ENCODE results near the gene FAM163B. TPM values are rescaled to one million over a fixed set of nuclear protein-coding genes. Genes with fewer than 3 reads are reported as not detected.

Gene FAM163B
- total RNA-seq, 3 donors from 2014 or later (not counting 1 experiment from before 2014, with no cell fraction given), result not detected

- Mint-ChIP-seq H3K36me3 (no peaks in the 10 kb centered on the region), H3K4me3 (no peak overlapping the region), H3K27ac (no peak overlapping the region), H3K4me1 (peaks cover 0 to 5% of the 10 kb centered on the region in 2 donors), H3K27me3 (ENCODE audit: low read depth in 2 of 2) (peaks cover 33 to 39% of the 10 kb centered on the region in 2 donors), H3K9me3 (no peaks in the 10 kb centered on the region)
- peaks cover 6% of the 10 kb centered on the region for H3K4me1 ChIP-seq (ENCODE audit: control insufficient read depth, insufficient read depth, low read length)
- no peaks in the 10 kb centered on the region for H3K36me3 ChIP-seq (ENCODE audit: control insufficient read depth, insufficient read depth, low read length)
- no peaks in the 10 kb centered on the region for H3K9me3 ChIP-seq (ENCODE audit: control insufficient read depth, insufficient read depth, low read length)
- DNase-seq, result no peak
- intact Hi-C loops (cut with micrococcal nuclease), result no loop called here
- no peak for ATAC-seq
- no peak for TF ChIP-seq CTCF (IDR thresholded peaks at IDR 0.05)
- H3K4me3 ChIP-seq (ENCODE audit: low read length), result no peak overlapping the region
- no peak overlapping the region for H3K27ac ChIP-seq (ENCODE audit: low read length)
- WGBS (ENCODE audit: insufficient coverage), result 90% methylated on average over 2 of the region's 3 CpGs
- H3K27me3 ChIP-seq (ENCODE audit: control insufficient read depth, insufficient read depth, low read length), result peaks cover 13% of the 10 kb centered on the region
Measured at GRCh38 chr9:133583111-133583510, 26.1 kb downstream of the FAM163B start.

- Histone ChIP-seq H3K27me3 (ENCODE audit: control insufficient read depth, insufficient read depth, low read length) (peaks cover 13% of the 10 kb centered on the region), H3K4me1 (ENCODE audit: control insufficient read depth, insufficient read depth, low read length) (peaks cover 6% of the 10 kb centered on the region), H3K36me3 (ENCODE audit: control insufficient read depth, insufficient read depth, low read length) (no peaks in the 10 kb centered on the region), H3K27ac (ENCODE audit: low read length) (no peak overlapping the region), H3K4me3 (ENCODE audit: low read length) (no peak overlapping the region), H3K9me3 (ENCODE audit: control insufficient read depth, insufficient read depth, low read length) (no peaks in the 10 kb centered on the region)
- ATAC-seq (no peak), DNase-seq (no peak)
- intact Hi-C loops (cut with micrococcal nuclease), result no loop called here
- WGBS (ENCODE audit: insufficient coverage), result 80% methylated on average over 14 of the region's 14 CpGs
- peaks cover 37 to 43% of the 10 kb centered on the region in 2 donors for H3K27me3 Mint-ChIP-seq (ENCODE audit: low read depth in 2 of 2)
- H3K36me3 Mint-ChIP-seq, result no peaks in the 10 kb centered on the region
- no peak overlapping the region for H3K4me3 Mint-ChIP-seq
- H3K9me3 Mint-ChIP-seq, result no peaks in the 10 kb centered on the region
- no peak for TF ChIP-seq CTCF (IDR thresholded peaks at IDR 0.05)
- no peak overlapping the region for H3K27ac Mint-ChIP-seq
- peaks cover 0 to 5% of the 10 kb centered on the region in 2 donors for H3K4me1 Mint-ChIP-seq
Measured at GRCh38 chr9:133582501-133583045, 26.6 kb downstream of the FAM163B start.

- H3K36me3 Mint-ChIP-seq, result no peaks in the 10 kb centered on the region
- WGBS (ENCODE audit: insufficient coverage), result 79% methylated on average over 19 of the region's 19 CpGs
- Histone ChIP-seq H3K4me3 (ENCODE audit: low read length) (no peak overlapping the region), H3K27me3 (ENCODE audit: control insufficient read depth, insufficient read depth, low read length) (peaks cover 16% of the 10 kb centered on the region), H3K27ac (ENCODE audit: low read length) (no peak overlapping the region), H3K36me3 (ENCODE audit: control insufficient read depth, insufficient read depth, low read length) (no peaks in the 10 kb centered on the region), H3K4me1 (ENCODE audit: control insufficient read depth, insufficient read depth, low read length) (peaks cover 9% of the 10 kb centered on the region), H3K9me3 (ENCODE audit: control insufficient read depth, insufficient read depth, low read length) (no peaks in the 10 kb centered on the region)
- H3K4me1 Mint-ChIP-seq, result peaks cover 3 to 8% of the 10 kb centered on the region in 2 donors
- intact Hi-C loops (cut with micrococcal nuclease), result no loop called here
- H3K9me3 Mint-ChIP-seq, result no peaks in the 10 kb centered on the region
- no peak for TF ChIP-seq CTCF (IDR thresholded peaks at IDR 0.05)
- DNase-seq (no peak), ATAC-seq (no peak)
- H3K27me3 Mint-ChIP-seq (ENCODE audit: low read depth in 2 of 2), result peaks cover 42 to 50% of the 10 kb centered on the region in 2 donors
- no peak overlapping the region for H3K27ac Mint-ChIP-seq
- H3K4me3 Mint-ChIP-seq, result no peak overlapping the region
Measured at GRCh38 chr9:133581513-133582343, 27.5 kb downstream of the FAM163B start.
